ENCODE results near the gene NLRP4. TPM values are rescaled to one million over a fixed set of nuclear protein-coding genes. Genes with fewer than 3 reads are reported as not detected.

Gene NLRP4
- total RNA-seq, 6 experiments from 2014 or later, result not detected

GRCh38 chr19:55811340-55811739 lies 25.0 kb upstream of the NLRP4 start:
- peaks cover 9% of the 10 kb centered on the region; the same call in 1 of the 2 replicates for H3K9me3 Mint-ChIP-seq

GRCh38 chr19:55812449-55812848 lies 23.9 kb upstream of the NLRP4 start:
- peaks cover 13% of the 10 kb centered on the region; the same call in 1 of the 2 replicates for H3K9me3 Mint-ChIP-seq
- no peak overlapping the region for H3K4me3 Mint-ChIP-seq
- no peak overlapping the region for H3K27ac Mint-ChIP-seq
- TF ChIP-seq, protein P1, sequence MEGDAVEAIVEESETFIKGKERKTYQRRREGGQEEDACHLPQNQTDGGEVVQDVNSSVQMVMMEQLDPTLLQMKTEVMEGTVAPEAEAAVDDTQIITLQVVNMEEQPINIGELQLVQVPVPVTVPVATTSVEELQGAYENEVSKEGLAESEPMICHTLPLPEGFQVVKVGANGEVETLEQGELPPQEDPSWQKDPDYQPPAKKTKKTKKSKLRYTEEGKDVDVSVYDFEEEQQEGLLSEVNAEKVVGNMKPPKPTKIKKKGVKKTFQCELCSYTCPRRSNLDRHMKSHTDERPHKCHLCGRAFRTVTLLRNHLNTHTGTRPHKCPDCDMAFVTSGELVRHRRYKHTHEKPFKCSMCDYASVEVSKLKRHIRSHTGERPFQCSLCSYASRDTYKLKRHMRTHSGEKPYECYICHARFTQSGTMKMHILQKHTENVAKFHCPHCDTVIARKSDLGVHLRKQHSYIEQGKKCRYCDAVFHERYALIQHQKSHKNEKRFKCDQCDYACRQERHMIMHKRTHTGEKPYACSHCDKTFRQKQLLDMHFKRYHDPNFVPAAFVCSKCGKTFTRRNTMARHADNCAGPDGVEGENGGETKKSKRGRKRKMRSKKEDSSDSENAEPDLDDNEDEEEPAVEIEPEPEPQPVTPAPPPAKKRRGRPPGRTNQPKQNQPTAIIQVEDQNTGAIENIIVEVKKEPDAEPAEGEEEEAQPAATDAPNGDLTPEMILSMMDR (IDR thresholded peaks at IDR 0.05), result no peak
- no peaks in the 10 kb centered on the region for H3K36me3 Mint-ChIP-seq (ENCODE audit: low read depth)
- H3K4me1 Mint-ChIP-seq (ENCODE audit: low read depth), result no peaks in the 10 kb centered on the region; the same call in 1 of the 2 replicates
- DNase-seq, result no peak
- no peaks in the 10 kb centered on the region; the same call in 1 of the 2 replicates for H3K27me3 Mint-ChIP-seq (ENCODE audit: insufficient read depth)

More at GRCh38 chr19:55811340-55811739, 25.0 kb upstream of the NLRP4 start:
- Mint-ChIP-seq H3K4me3 (no peak overlapping the region), H3K4me1 (ENCODE audit: low read depth) (no peaks in the 10 kb centered on the region; the same call in 1 of the 2 replicates), H3K27me3 (ENCODE audit: insufficient read depth) (no peaks in the 10 kb centered on the region; the same call in 1 of the 2 replicates), H3K27ac (no peak overlapping the region), H3K36me3 (ENCODE audit: low read depth) (no peaks in the 10 kb centered on the region)
- TF ChIP-seq, protein P1 (IDR thresholded peaks at IDR 0.05), result no peak
- DNase-seq, result no peak

DNA sequence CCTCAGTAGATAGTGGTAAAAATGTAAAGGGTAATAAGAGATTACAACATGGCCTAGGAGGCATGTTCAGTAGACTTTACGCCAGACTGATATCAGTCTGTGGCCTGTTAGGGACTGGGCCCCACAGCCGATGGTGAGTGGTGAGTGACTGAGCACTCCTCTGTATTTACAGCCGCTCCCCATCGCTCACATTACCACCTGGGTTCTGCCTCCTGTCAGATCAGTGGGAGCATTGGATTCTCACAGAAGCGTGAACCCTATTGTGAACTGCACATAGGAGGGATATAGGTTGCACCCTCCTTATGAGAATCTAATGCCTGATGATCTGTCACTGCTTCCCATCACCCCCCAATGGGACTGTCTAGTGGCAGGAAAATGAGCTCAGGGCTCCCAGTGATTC lies 22.4 kb upstream of the NLRP4 start:
- Mint-ChIP-seq H3K9me3 (peaks cover 24% of the 10 kb centered on the region; the same call in 1 of the 2 replicates), H3K27me3 (ENCODE audit: insufficient read depth) (no peaks in the 10 kb centered on the region; the same call in 1 of the 2 replicates), H3K4me3 (no peak overlapping the region), H3K27ac (no peak overlapping the region), H3K4me1 (ENCODE audit: low read depth) (no peaks in the 10 kb centered on the region; the same call in 1 of the 2 replicates), H3K36me3 (ENCODE audit: low read depth) (no peaks in the 10 kb centered on the region)
- no peak for DNase-seq
- TF ChIP-seq, protein P1 (IDR thresholded peaks at IDR 0.05), result no peak

GRCh38 chr19:55820037-55820436 lies 16.3 kb upstream of the NLRP4 start:
- H3K4me1 Mint-ChIP-seq (ENCODE audit: low read depth), result no peaks in the 10 kb centered on the region
- no peak overlapping the region for H3K27ac Mint-ChIP-seq
- H3K36me3 Mint-ChIP-seq (ENCODE audit: low read depth), result no peaks in the 10 kb centered on the region
- TF ChIP-seq, protein P1 (IDR thresholded peaks at IDR 0.05), result no peak
- H3K9me3 Mint-ChIP-seq, result peaks cover 40% of the 10 kb centered on the region
- no peaks in the 10 kb centered on the region for H3K27me3 Mint-ChIP-seq (ENCODE audit: insufficient read depth)
- H3K4me3 Mint-ChIP-seq, result no peak overlapping the region
- DNase-seq, result no peak

DNA sequence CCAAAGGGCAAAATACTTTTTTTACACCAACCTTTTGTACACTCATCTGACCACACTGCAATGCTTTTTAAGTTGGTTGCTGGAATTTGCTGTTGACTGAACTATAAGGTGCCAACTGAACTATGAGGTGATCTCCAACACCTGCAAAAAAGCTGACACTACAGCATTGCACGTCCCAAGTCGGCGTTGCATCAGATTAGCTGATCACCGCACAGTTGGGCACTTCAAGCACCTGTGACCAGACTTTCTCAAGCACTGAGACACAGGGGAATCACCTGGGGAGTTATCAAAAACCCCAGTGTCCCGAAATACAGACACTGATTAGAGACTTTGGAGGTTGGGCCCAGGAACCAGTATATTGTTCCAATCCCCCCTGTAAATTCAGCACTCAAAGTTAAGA lies 5.7 kb upstream of the NLRP4 start:
- Mint-ChIP-seq H3K27me3 (ENCODE audit: insufficient read depth) (no peaks in the 10 kb centered on the region), H3K9me3 (peaks cover 9% of the 10 kb centered on the region), H3K4me3 (no peak overlapping the region), H3K27ac (no peak overlapping the region), H3K4me1 (ENCODE audit: low read depth) (no peaks in the 10 kb centered on the region), H3K36me3 (ENCODE audit: low read depth) (no peaks in the 10 kb centered on the region)
- TF ChIP-seq, protein P1 (IDR thresholded peaks at IDR 0.05), result no peak
- DNase-seq, result no peak

Data from HFFc6 (cell line).